ENCODE data around the gene HNRNPH3.
"Not testable (repeated sequence)": the region's sequence is repeated elsewhere in the genome, so short reads cannot be mapped to it uniquely, and the experiment has no call there.

The HNRNPH3 gene

GRCh38 chr10:68331455-68332258, at the start of gene HNRNPH3:
HNRNPH3 (plus strand) TSS chr10:68332064; CDS start chr10:68337222, 5,158 bp downstream.
- peak; percentile 81 to 98 (median 95) for DNase-seq

GRCh38 chr10:68284062-68285001, 47.5 kb upstream of the HNRNPH3 start:
- no peak for DNase-seq

- DNase-seq = no peak
These were observed 43.1 kb upstream of the HNRNPH3 start for GRCh38 chr10:68288717-68289116.

- DNase-seq = no peak
These were observed 41.1 kb upstream of the HNRNPH3 start for GRCh38 chr10:68290736-68291135.

- no peak for DNase-seq
These were observed 34.8 kb upstream of the HNRNPH3 start for GRCh38 chr10:68296843-68297663.

- no peak for DNase-seq
These were observed 30.6 kb upstream of the HNRNPH3 start for GRCh38 chr10:68301301-68301700.

- DNase-seq = peak in 2 of 51 donors; percentile 4 to 37
These were observed 29.9 kb upstream of the HNRNPH3 start for GRCh38 chr10:68301790-68302502.

- no peak for DNase-seq
These were observed 29.4 kb upstream of the HNRNPH3 start for GRCh38 chr10:68302503-68302823.

GRCh38 chr10:68302871-68303270, 29.0 kb upstream of the HNRNPH3 start:
- DNase-seq = no peak

GRCh38 chr10:68303849-68304412, 27.9 kb upstream of the HNRNPH3 start:
- no peak for DNase-seq

GRCh38 chr10:68305854-68306253, 26.0 kb upstream of the HNRNPH3 start:
- no peak for DNase-seq

- no peak for DNase-seq
These were observed 21.3 kb upstream of the HNRNPH3 start for GRCh38 chr10:68310531-68310930.

GRCh38 chr10:68314930-68315329, 16.9 kb upstream of the HNRNPH3 start:
- DNase-seq = not testable (repeated sequence)

GRCh38 chr10:68315582-68315981, 16.3 kb upstream of the HNRNPH3 start:
- no peak for DNase-seq

- DNase-seq = no peak
These were observed 13.4 kb upstream of the HNRNPH3 start for GRCh38 chr10:68318331-68319059.

- DNase-seq = not testable (repeated sequence)
These were observed 7.5 kb upstream of the HNRNPH3 start for GRCh38 chr10:68324396-68324795.

- DNase-seq = peak in 9 of 51 donors; percentile 8 to 89 (median 42)
These were observed 3.7 kb upstream of the HNRNPH3 start for GRCh38 chr10:68327889-68328786.

- DNase-seq = no peak
These were observed 2.4 kb upstream of the HNRNPH3 start for GRCh38 chr10:68329506-68329861.

Data from hypothalamus (tissue), 51 donors.